CD14-positive monocyte (primary cell): ENCODE measurements around the gene LDHB. TPM values are rescaled to one million over a fixed set of nuclear protein-coding genes. Genes with fewer than 3 reads are reported as not detected.

Experiments used
- DNase-seq, 3 donors: peaks; one replicate each; pipeline ENCODE4 v3.0.0-alpha.2; 2011 to 2022
- H2AFZ ChIP-seq: 2 replicates; pipeline ENCODE4 v1.6.0; 2012; ENCODE audit warnings: mild to moderate bottlenecking, low read depth, low read length, inconsistent platforms; ENCODE audit not compliant: insufficient read depth, poor library complexity, severe bottlenecking
- H3K27ac ChIP-seq, 2 donors: 1 replicate in 1 of 2; 2 replicates in 1 of 2; pipeline ENCODE4 v1.5.1; 2012 to 2013; ENCODE audit warnings: low read length in 2 of 2, control low read depth in 1 of 2, inconsistent platforms in 1 of 2, low read depth in 1 of 2, mild to moderate bottlenecking in 1 of 2
- H3K27me3 ChIP-seq, 2 donors: one replicate each; pipeline versions ENCODE4 v1.6.0 to v1.6.1; 2011 to 2013; ENCODE audit warnings: low read length in 2 of 2; ENCODE audit not compliant: control insufficient read depth in 2 of 2, insufficient read depth in 2 of 2
- H3K36me3 ChIP-seq, 2 donors: replicated peaks in 1 of 2; 1 replicate in 1 of 2; 2 replicates in 1 of 2; pipeline versions ENCODE4 v1.5.1 to v1.6.1; 2012 to 2013; ENCODE audit warnings: low read length in 2 of 2, control low read depth in 1 of 2, inconsistent platforms in 1 of 2, mild to moderate bottlenecking in 1 of 2; ENCODE audit not compliant: insufficient read depth in 2 of 2, control insufficient read depth in 1 of 2
- H3K4me1 ChIP-seq, 2 donors: 1 replicate in 1 of 2; 2 replicates in 1 of 2; pipeline versions ENCODE4 v1.5.1 to v1.6.1; 2012 to 2013; ENCODE audit warnings: low read length in 2 of 2, control low read depth in 1 of 2, inconsistent platforms in 1 of 2, mild to moderate bottlenecking in 1 of 2, moderate library complexity in 1 of 2; ENCODE audit not compliant: insufficient read depth in 2 of 2, control insufficient read depth in 1 of 2
- H3K4me2 ChIP-seq: replicated peaks from 2 replicates; pipeline ENCODE3; 2012; ENCODE audit warnings: low read length, moderate library complexity, mild to moderate bottlenecking; ENCODE audit not compliant: poor library complexity, severe bottlenecking; ENCODE audit errors: extremely low read depth
- H3K4me3 ChIP-seq, 3 experiments: fragments of 200-600 bp in 1 of 3; sonication (generic) in 1 of 3; replicated peaks in 1 of 3; 1 replicate in 2 of 3; 2 replicates in 1 of 3; pipeline ENCODE4 v1.5.1; 2011 to 2013; ENCODE audit warnings: low read length in 3 of 3, mild to moderate bottlenecking in 3 of 3, control low read depth in 2 of 3, low read depth in 2 of 3, inconsistent platforms in 1 of 3, moderate library complexity in 1 of 3
- H3K79me2 ChIP-seq: 2 replicates; pipeline ENCODE4 v1.6.0; 2012; ENCODE audit warnings: mild to moderate bottlenecking, control low read depth, inconsistent platforms, low read length, moderate library complexity; ENCODE audit not compliant: insufficient read depth
- H3K9ac ChIP-seq: 2 replicates; pipeline ENCODE4 v1.6.0; 2017; ENCODE audit warnings: low read length, mild to moderate bottlenecking; ENCODE audit not compliant: insufficient read depth, poor library complexity, severe bottlenecking
- H3K9me3 ChIP-seq, 2 donors: replicated peaks in 1 of 2; 1 replicate in 1 of 2; 2 replicates in 1 of 2; pipeline versions ENCODE4 v1.5.1 to v1.6.1; 2012 to 2013; ENCODE audit warnings: low read length in 2 of 2, control low read depth in 1 of 2; ENCODE audit not compliant: control insufficient read depth in 1 of 2, insufficient read depth in 1 of 2
- H4K20me1 ChIP-seq: 2 replicates; pipeline ENCODE4 v1.6.0; 2012; ENCODE audit warnings: mild to moderate bottlenecking, low read length, control low read depth, moderate library complexity; ENCODE audit not compliant: insufficient read depth
- H3K27ac Mint-ChIP-seq, 7 donors: one replicate each; pipeline ENCODE4 v1.8.0; 2020; ENCODE audit warnings: mild to moderate bottlenecking in 7 of 7, mixed read lengths in 7 of 7, moderate library complexity in 6 of 7, inconsistent platforms in 2 of 7
- H3K27me3 Mint-ChIP-seq, 3 donors: one replicate each; pipeline ENCODE4 v1.8.0; 2021 to 2022; ENCODE audit warnings: low read depth in 3 of 3, mild to moderate bottlenecking in 3 of 3, mixed read lengths in 3 of 3, moderate library complexity in 3 of 3, inconsistent platforms in 1 of 3
- H3K36me3 Mint-ChIP-seq, 2 donors: one replicate each; pipeline ENCODE4 v1.8.0; 2020; ENCODE audit warnings: mixed read lengths in 2 of 2, inconsistent platforms in 1 of 2, mild to moderate bottlenecking in 1 of 2
- H3K4me1 Mint-ChIP-seq: one replicate; pipeline ENCODE4 v1.8.0; 2020; ENCODE audit warnings: mild to moderate bottlenecking, mixed read lengths
- H3K4me3 Mint-ChIP-seq, 2 donors: one replicate each; pipeline ENCODE4 v1.8.0; 2020; ENCODE audit warnings: mild to moderate bottlenecking in 2 of 2, mixed read lengths in 2 of 2, moderate library complexity in 1 of 2
- H3K9me3 Mint-ChIP-seq, 7 donors: one replicate each; pipeline ENCODE4 v1.8.0; 2020 to 2022; ENCODE audit warnings: mixed read lengths in 7 of 7, mild to moderate bottlenecking in 6 of 7, moderate library complexity in 6 of 7, inconsistent platforms in 2 of 7
- CTCF ChIP-seq: fragments of 200-600 bp; IDR thresholded peaks from one replicate; pipeline ENCODE4 v1.8.0; 2022; ENCODE audit warnings: antibody characterized with exemption, mild to moderate bottlenecking
- WGBS: methylation state at CpG from one replicate; pipeline ENCODE4 v1.1.5; 2013; ENCODE audit warnings: missing lambda C conversion rate; ENCODE audit not compliant: insufficient coverage; 5-methylcytosine and 5-hydroxymethylcytosine counted together
- intact Hi-C, 2 donors: fragments of 100-400 bp; cut with micrococcal nuclease; formaldehyde crosslinking; loops; one replicate each; pipeline versions ENCODE4 v1.15.0 to v1.15.1; 2023
- polyA plus RNA-seq, 3 donors: library from polyadenylated mRNA; depleted of rRNA in 1 of 3; unstranded in 2 of 3; stranded (reverse) in 1 of 3; fragments of 300-500 nt in 2 of 3; fragments of >200 nt in 1 of 3; fragmentation: Illumina TruSeq in 2 of 3; gene quantifications; 1 replicate in 2 of 3; 2 replicates in 1 of 3; pipeline ENCODE4 v1.2.3, GENCODE V29; 2012 to 2021

The LDHB gene
- polyA plus RNA-seq, 3 donors: 49.6 to 148 (median 121) TPM

- no CpG with 5 or more reads among the region's 1 CpG for WGBS
- H3K27ac ChIP-seq: no peak overlapping the region
- Mint-ChIP-seq H3K27ac (no peak overlapping the region), H3K4me1 (no peaks in the 10 kb centered on the region), H3K4me3 (no peak overlapping the region), H3K9me3 (peaks cover 0 to 4% (median 2%) of the 10 kb centered on the region in 7 donors), H3K36me3 (no peaks in the 10 kb centered on the region), H3K27me3 (no peaks in the 10 kb centered on the region)
- H3K27me3 ChIP-seq: no peaks in the 10 kb centered on the region
- intact Hi-C loops: no loop called here
- H3K9me3 ChIP-seq: no peaks in the 10 kb centered on the region
- no peak overlapping the region for H3K9ac ChIP-seq
- TF ChIP-seq CTCF: no peak
- H3K4me1 ChIP-seq: no peaks in the 10 kb centered on the region
- H4K20me1 ChIP-seq: no peaks in the 10 kb centered on the region
- no peak overlapping the region for H2AFZ ChIP-seq
- no peak for DNase-seq
- H3K4me3 ChIP-seq: no peak overlapping the region
- H3K79me2 ChIP-seq: no peaks in the 10 kb centered on the region
- H3K36me3 ChIP-seq: no peaks in the 10 kb centered on the region
- H3K4me2 ChIP-seq: no peak overlapping the region
Measured at GRCh38 chr12:21672146-21672545, 14.5 kb upstream of the LDHB start.

GRCh38 chr12:21666722-21667121 lies 9.1 kb upstream of the LDHB start:
- Histone ChIP-seq H3K79me2 (no peaks in the 10 kb centered on the region), H3K27ac (no peak overlapping the region), H2AFZ (no peak overlapping the region), H3K36me3 (no peaks in the 10 kb centered on the region), H3K4me2 (no peak overlapping the region), H3K4me3 (no peak overlapping the region), H3K9me3 (no peaks in the 10 kb centered on the region), H3K9ac (no peak overlapping the region), H3K4me1 (no peaks in the 10 kb centered on the region), H4K20me1 (no peaks in the 10 kb centered on the region), H3K27me3 (no peaks in the 10 kb centered on the region)
- Mint-ChIP-seq H3K27me3 (peaks cover 0 to 4% (median 2%) of the 10 kb centered on the region in 3 donors), H3K9me3 (peaks cover 0 to 3% (median 0%) of the 10 kb centered on the region in 7 donors), H3K36me3 (no peaks in the 10 kb centered on the region), H3K4me3 (no peak overlapping the region), H3K4me1 (no peaks in the 10 kb centered on the region), H3K27ac (no peak overlapping the region)
- 50% methylated on average over 2 of the region's 4 CpGs for WGBS
- intact Hi-C loops: no loop called here
- DNase-seq: no peak
- no peak for TF ChIP-seq CTCF
